OCI-LY1 (cell line): ENCODE data around the gene C1QTNF9.
"Not testable (repeated sequence)": the region's sequence is repeated elsewhere in the genome, so short reads cannot be mapped to it uniquely, and the experiment has no call there.

ENCODE experiments used
- H2AFZ ChIP-seq: fragments of 200-600 bp; sonication (generic), shearing (Covaris generic); 2 replicates; pipeline ENCODE4 v1.6.0; 2014; ENCODE audit warnings: antibody characterized with exemption, mild to moderate bottlenecking, low read length
- H3F3A ChIP-seq: fragments of 200-600 bp; sonication (generic), shearing (Covaris generic); 2 replicates; pipeline ENCODE4 v1.6.0; 2014; ENCODE audit warnings: mild to moderate bottlenecking, antibody characterized with exemption, low read length, moderate library complexity; ENCODE audit not compliant: insufficient read depth
- H3K27ac ChIP-seq: fragments of 200-600 bp; sonication (generic); 2 replicates; pipeline ENCODE4 v1.5.1; 2014; ENCODE audit warnings: low read length, mixed run types, mild to moderate bottlenecking, low read depth; ENCODE audit not compliant: poor library complexity, severe bottlenecking
- H3K27me3 ChIP-seq: fragments of 200-600 bp; sonication (generic); 2 replicates; pipeline ENCODE4 v1.6.0; 2014; ENCODE audit warnings: antibody characterized with exemption, mild to moderate bottlenecking, low read length, moderate library complexity; ENCODE audit not compliant: insufficient read depth
- H3K36me3 ChIP-seq: fragments of 200-600 bp; sonication (generic); 2 replicates; pipeline ENCODE4 v1.6.1; 2014; ENCODE audit warnings: mild to moderate bottlenecking, antibody characterized with exemption, low read length, moderate library complexity, mixed read lengths; ENCODE audit not compliant: insufficient read depth
- H3K4me1 ChIP-seq: fragments of 200-600 bp; sonication (generic); 2 replicates; pipeline ENCODE4 v1.5.1; 2014; ENCODE audit warnings: mild to moderate bottlenecking, low read length, moderate library complexity; ENCODE audit not compliant: insufficient read depth, severe bottlenecking
- H3K4me2 ChIP-seq: fragments of 200-600 bp; sonication (generic), shearing (Covaris generic); 2 replicates; pipeline ENCODE4 v1.6.1; 2014; ENCODE audit warnings: low read length
- H3K4me3 ChIP-seq: fragments of 200-600 bp; sonication (generic); 2 replicates; pipeline ENCODE4 v1.5.1; 2014; ENCODE audit warnings: low read length, low read depth, mild to moderate bottlenecking, mixed read lengths; ENCODE audit not compliant: poor library complexity, severe bottlenecking
- H3K79me2 ChIP-seq: fragments of 200-600 bp; shearing (Covaris generic); 2 replicates; pipeline ENCODE4 v1.6.1; 2016; ENCODE audit warnings: mixed run types, low read length, mixed read lengths; ENCODE audit not compliant: insufficient read depth
- H3K9ac ChIP-seq: fragments of 200-600 bp; sonication (generic), shearing (Covaris generic); 2 replicates; pipeline ENCODE4 v1.6.1; 2014; ENCODE audit warnings: mild to moderate bottlenecking, low read length, mixed read lengths
- H3K9me2 ChIP-seq: fragments of 200-600 bp; sonication (generic), shearing (Covaris generic); 2 replicates; pipeline ENCODE4 v1.6.1; 2014; ENCODE audit warnings: low read depth, mild to moderate bottlenecking, low read length, mixed read lengths
- H3K9me3 ChIP-seq: fragments of 200-600 bp; shearing (Covaris generic); 2 replicates; pipeline ENCODE4 v1.6.1; 2014; ENCODE audit warnings: low read length, mixed read lengths
- H4K20me1 ChIP-seq: fragments of 200-600 bp; sonication (generic), shearing (Covaris generic); 2 replicates; pipeline ENCODE4 v1.6.0; 2016; ENCODE audit warnings: mild to moderate bottlenecking, low read length; ENCODE audit not compliant: insufficient read depth
- CTCF ChIP-seq: fragments of 200-600 bp; sonication (generic), shearing (Covaris generic); IDR thresholded peaks from 2 replicates; pipeline ENCODE4 v1.5.1; 2017; ENCODE audit warnings: mild to moderate bottlenecking, antibody characterized with exemption, low read length, moderate library complexity, mixed read lengths
- EZH2 ChIP-seq: fragments of 200-600 bp; sonication (generic), shearing (Covaris generic); IDR thresholded peaks from 2 replicates; pipeline ENCODE4 v1.8.0; 2017; ENCODE audit warnings: borderline replicate concordance, mixed run types, mild to moderate bottlenecking, antibody characterized with exemption, low read length, moderate library complexity, mixed read lengths

Gene C1QTNF9

GRCh38 chr13:24308068-24308445 is 1.3 kb upstream of the C1QTNF9 start:
- Histone ChIP-seq H3K4me1 (no peaks in the 10 kb centered on the region), H3K9me3 (no peaks in the 10 kb centered on the region), H3F3A (no peaks in the 10 kb centered on the region), H3K27ac (no peak overlapping the region), H3K4me3 (no peak overlapping the region), H2AFZ (no peak overlapping the region), H3K9me2 (no peaks in the 10 kb centered on the region), H3K36me3 (no peaks in the 10 kb centered on the region), H4K20me1 (no peaks in the 10 kb centered on the region), H3K79me2 (no peaks in the 10 kb centered on the region), H3K9ac (no peak overlapping the region), H3K4me2 (no peak overlapping the region), H3K27me3 (no peaks in the 10 kb centered on the region)
- TF ChIP-seq CTCF (no peak), EZH2 (no peak)

- TF ChIP-seq EZH2 (no peak), CTCF (no peak)
- H3K4me3 ChIP-seq = no peak overlapping the region
- no peaks in the 10 kb centered on the region for H3K27me3 ChIP-seq
- no peaks in the 10 kb centered on the region for H3K9me3 ChIP-seq
- H3K27ac ChIP-seq = no peak overlapping the region
- no peaks in the 10 kb centered on the region for H3K9me2 ChIP-seq
- no peaks in the 10 kb centered on the region for H3K79me2 ChIP-seq
- H3K4me1 ChIP-seq = no peaks in the 10 kb centered on the region
- no peak overlapping the region for H3K9ac ChIP-seq
- no peak overlapping the region for H3K4me2 ChIP-seq
- no peaks in the 10 kb centered on the region for H3F3A ChIP-seq
- no peaks in the 10 kb centered on the region for H4K20me1 ChIP-seq
- H3K36me3 ChIP-seq = no peaks in the 10 kb centered on the region
- no peak overlapping the region for H2AFZ ChIP-seq
Observed at GRCh38 chr13:24308488-24309020, 826 bp upstream of the C1QTNF9 start.

DNA sequence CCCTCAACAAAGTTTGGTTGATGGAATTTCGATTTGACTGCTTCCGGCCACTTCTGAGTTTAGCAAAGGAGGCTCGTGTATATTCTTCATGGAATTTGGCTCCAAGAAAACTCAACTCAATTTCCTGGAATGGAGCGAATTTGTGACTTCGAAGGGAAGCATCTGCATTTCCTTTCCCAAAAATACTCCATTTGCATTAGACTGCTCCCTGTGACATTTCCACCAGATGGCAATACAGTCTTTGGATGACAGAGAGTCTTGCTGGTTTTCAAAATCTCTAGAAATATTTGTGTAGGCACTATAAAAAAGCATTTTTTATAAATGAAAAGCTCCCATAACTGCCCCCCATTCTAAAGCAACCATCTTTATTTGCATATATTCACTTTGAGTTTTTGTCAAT is 4.1 kb downstream of the C1QTNF9 start:
- H3K9me3 ChIP-seq = no peaks in the 10 kb centered on the region
- no peak overlapping the region for H3K27ac ChIP-seq
- H3K27me3 ChIP-seq = no peaks in the 10 kb centered on the region
- no peak overlapping the region for H3K4me2 ChIP-seq
- no peaks in the 10 kb centered on the region for H3K4me1 ChIP-seq
- no peaks in the 10 kb centered on the region for H3K79me2 ChIP-seq
- no peak overlapping the region for H3K9ac ChIP-seq
- H3K9me2 ChIP-seq = no peaks in the 10 kb centered on the region
- no peak overlapping the region for H3K4me3 ChIP-seq
- H4K20me1 ChIP-seq = no peaks in the 10 kb centered on the region
- H2AFZ ChIP-seq = no peak overlapping the region
- H3F3A ChIP-seq = no peaks in the 10 kb centered on the region
- no peaks in the 10 kb centered on the region for H3K36me3 ChIP-seq
- TF ChIP-seq EZH2 (no peak), CTCF (no peak)

DNA sequence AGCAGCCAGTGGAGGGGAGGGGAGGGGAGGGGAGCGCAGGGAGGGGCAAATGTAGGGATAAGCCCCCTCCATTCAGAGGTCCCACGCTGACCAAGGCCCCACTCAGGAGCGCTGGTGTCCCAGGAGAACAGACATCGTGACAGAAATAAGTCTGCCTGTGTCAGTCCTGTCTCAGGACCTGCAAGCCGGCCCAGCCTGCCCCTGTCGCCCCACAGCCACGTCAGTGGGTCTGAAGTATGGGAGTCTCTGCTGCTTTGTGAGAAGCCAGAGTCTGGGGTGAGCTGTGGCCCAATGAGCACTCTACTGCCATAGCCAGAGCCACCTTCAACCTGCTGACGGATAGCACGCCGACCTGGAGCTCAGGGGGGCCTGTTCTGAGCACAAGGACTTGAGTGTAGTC is 8.5 kb downstream of the C1QTNF9 start:
- H3K9me3 ChIP-seq = not testable (repeated sequence)

DNA sequence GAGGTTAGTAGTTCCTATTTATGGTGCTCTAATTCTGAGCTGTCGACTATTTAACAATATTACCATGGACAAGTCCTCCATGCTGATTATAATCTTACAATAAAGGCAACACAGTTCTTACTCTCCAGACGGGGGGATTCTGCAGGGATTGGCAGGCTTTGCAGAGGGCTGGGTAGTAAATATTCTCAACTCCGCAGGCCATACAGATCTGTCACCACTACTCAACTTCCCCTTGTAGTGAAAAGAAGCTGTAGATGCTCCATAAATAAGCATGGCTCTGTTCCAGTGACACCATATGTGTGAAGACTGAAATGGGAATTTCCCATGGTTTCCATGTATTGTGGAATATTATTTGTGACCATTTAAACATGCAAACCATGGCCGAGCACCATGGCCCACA is 9.5 kb downstream of the C1QTNF9 start:
- H3K9me2 ChIP-seq, H4K20me1 ChIP-seq, H3K9me3 ChIP-seq, H3K4me1 ChIP-seq, H3K4me2 ChIP-seq, H3F3A ChIP-seq, H3K4me3 ChIP-seq, H2AFZ ChIP-seq, H3K9ac ChIP-seq, H3K27me3 ChIP-seq, H3K79me2 ChIP-seq, H3K36me3 ChIP-seq, H3K27ac ChIP-seq: not testable (repeated sequence)

More for the DNA sequence above, 8.5 kb downstream of the C1QTNF9 start:
- H3K4me2 ChIP-seq, H2AFZ ChIP-seq, H4K20me1 ChIP-seq, H3K9me2 ChIP-seq, H3K4me3 ChIP-seq, H3K27me3 ChIP-seq, H3K36me3 ChIP-seq, H3K79me2 ChIP-seq, H3F3A ChIP-seq, H3K4me1 ChIP-seq, H3K9ac ChIP-seq, H3K27ac ChIP-seq: not testable (repeated sequence)
